GM23338 (cell line): ENCODE measurements around the gene ERC1. TPM values are rescaled to one million over a fixed set of nuclear protein-coding genes. Genes with fewer than 3 reads are reported as not detected.

Experiments
- ATAC-seq: fragments of 200-7000 bp; cut with Tn5 transposase; 3 replicates; pipeline ENCODE4 v1.9.1; 2020
- DNase-seq: peaks from one replicate; pipeline ENCODE4 v3.0.0-alpha.2; 2015; ENCODE audit warnings: low spot score
- H2AFZ ChIP-seq: fragments of 200-600 bp; sonication (generic); 2 replicates; pipeline ENCODE4 v1.8.0; 2016; ENCODE audit warnings: antibody characterized with exemption, mild to moderate bottlenecking, moderate library complexity
- H3F3A ChIP-seq: fragments of 200-600 bp; sonication (generic); replicated peaks from 2 replicates; pipeline ENCODE4 v1.8.0; 2017; ENCODE audit warnings: antibody characterized with exemption, mixed run types, low read depth
- H3K27ac ChIP-seq: fragments of 200-600 bp; sonication (generic); 2 replicates; pipeline ENCODE4 v1.6.1; 2016; ENCODE audit warnings: low read depth
- H3K27me3 ChIP-seq: fragments of 200-600 bp; sonication (generic); 2 replicates; pipeline ENCODE4 v1.8.0; 2016; ENCODE audit warnings: mild to moderate bottlenecking, mixed run types, moderate library complexity; ENCODE audit not compliant: insufficient read depth
- H3K36me3 ChIP-seq: fragments of 200-600 bp; sonication (generic); 2 replicates; pipeline ENCODE4 v1.8.0; 2016; ENCODE audit warnings: mild to moderate bottlenecking; ENCODE audit not compliant: insufficient read depth
- H3K4me1 ChIP-seq: fragments of 200-600 bp; sonication (generic); 2 replicates; pipeline ENCODE4 v1.8.0; 2016; ENCODE audit warnings: mild to moderate bottlenecking, moderate library complexity; ENCODE audit not compliant: insufficient read depth
- H3K4me2 ChIP-seq: fragments of 200-600 bp; sonication (generic); 2 replicates; pipeline ENCODE4 v1.7.1; 2017; ENCODE audit warnings: mixed run types
- H3K4me3 ChIP-seq: fragments of 200-600 bp; sonication (generic); 2 replicates; pipeline ENCODE4 v1.6.1; 2016; ENCODE audit warnings: mixed run types
- H3K79me2 ChIP-seq: fragments of 200-600 bp; sonication (generic); replicated peaks from 2 replicates; pipeline ENCODE4 v1.8.0; 2017; ENCODE audit warnings: mild to moderate bottlenecking; ENCODE audit not compliant: insufficient read depth
- H3K9me2 ChIP-seq: fragments of 200-600 bp; sonication (generic); 2 replicates; pipeline ENCODE4 v1.8.0; 2017; ENCODE audit not compliant: insufficient read depth
- H4K20me1 ChIP-seq: fragments of 200-600 bp; sonication (generic); replicated peaks from 2 replicates; pipeline ENCODE4 v1.8.0; 2017; ENCODE audit warnings: mild to moderate bottlenecking; ENCODE audit not compliant: insufficient read depth
- H3K27ac Mint-ChIP-seq: 2 replicates; pipeline ENCODE4 v1.8.0; 2020; ENCODE audit warnings: inconsistent platforms, mild to moderate bottlenecking, moderate library complexity, mixed read lengths
- H3K27me3 Mint-ChIP-seq: 3 replicates; pipeline ENCODE4 v1.8.0; 2022; ENCODE audit warnings: low read depth, mild to moderate bottlenecking, moderate library complexity, mixed read lengths, inconsistent platforms; ENCODE audit not compliant: insufficient read depth, poor library complexity
- H3K36me3 Mint-ChIP-seq: 3 replicates; pipeline ENCODE4 v1.8.0; 2021; ENCODE audit warnings: low read depth, mild to moderate bottlenecking, inconsistent platforms, moderate library complexity, mixed read lengths
- H3K4me1 Mint-ChIP-seq: 3 replicates; pipeline ENCODE4 v1.8.0; 2020; ENCODE audit warnings: mild to moderate bottlenecking, inconsistent platforms, mixed read lengths
- H3K4me3 Mint-ChIP-seq: 3 replicates; pipeline ENCODE4 v1.8.0; 2021; ENCODE audit warnings: moderate library complexity, mild to moderate bottlenecking, inconsistent platforms, mixed read lengths
- H3K9me3 Mint-ChIP-seq: 3 replicates; pipeline ENCODE4 v1.8.0; 2020; ENCODE audit warnings: moderate library complexity, mild to moderate bottlenecking, inconsistent platforms, mixed read lengths
- CTCF ChIP-seq, 2 experiments: fragments of 200-600 bp in 1 of 2; sonication (generic) in 1 of 2; conservative IDR thresholded peaks; 2 replicates each; pipeline versions ENCODE4 v1.5.1 to v1.6.1; 2016 to 2017; ENCODE audit warnings: antibody characterized with exemption in 2 of 2, low read depth in 2 of 2, mild to moderate bottlenecking in 2 of 2, moderate library complexity in 1 of 2
- EZH2phosphoT487 ChIP-seq: fragments of 200-600 bp; sonication (generic); IDR thresholded peaks from one replicate; pipeline ENCODE4 v1.8.1; 2018; ENCODE audit warnings: antibody characterized with exemption; ENCODE audit not compliant: unreplicated experiment
- REST ChIP-seq: IDR thresholded peaks from one replicate; pipeline ENCODE4 v1.6.1; 2018; ENCODE audit warnings: antibody characterized with exemption; ENCODE audit not compliant: unreplicated experiment
- ZNF114 ChIP-seq: fragments of 250-450 bp; sonication (Bioruptor Pico); IDR thresholded peaks from 2 replicates; pipeline ENCODE4 v1.5.0; 2020; ENCODE audit warnings: mild to moderate bottlenecking, moderate library complexity
- polyA plus RNA-seq: library from polyadenylated mRNA; unstranded; fragments of >200 nt; fragmentation: Nextera tagmentation; extraction: Ambion mirVana; gene quantifications from 2 replicates; pipeline ENCODE4 v1.2.1, GENCODE V29; 2016
- total RNA-seq: library from RNA; depleted of rRNA; stranded (reverse); fragments of >200 nt; shearing (Covaris generic); gene quantifications from 2 replicates; pipeline ENCODE4 v1.2.3, GENCODE V29; 2014

Gene ERC1
- total and polyA plus RNA-seq, 2 experiments from 2014 or later, result 28.1 to 35.3 TPM

- no peak overlapping the region for H3K27ac ChIP-seq
- no peaks in the 10 kb centered on the region for H3K9me3 Mint-ChIP-seq
- no peaks in the 10 kb centered on the region for H3K79me2 ChIP-seq
- peaks cover 15% of the 10 kb centered on the region; the same call in 2 of the 3 replicates for H3K36me3 Mint-ChIP-seq
- no peak for DNase-seq
- H3K27ac Mint-ChIP-seq, result no peak overlapping the region
- H3K4me3 ChIP-seq, result no peak overlapping the region
- H2AFZ ChIP-seq, result no peak overlapping the region
- no peaks in the 10 kb centered on the region for H4K20me1 ChIP-seq
- no peaks in the 10 kb centered on the region for H3K27me3 Mint-ChIP-seq
- TF ChIP-seq EZH2phosphoT487, result no peak
- TF ChIP-seq CTCF (conservative IDR thresholded peaks at IDR 0.05; ENCODE audit: low read depth in 2 of 2), result no peak
- no peak for TF ChIP-seq ZNF114 (CRISPR knock-in tag)
- no peaks in the 10 kb centered on the region for H3K4me1 ChIP-seq
- no peaks in the 10 kb centered on the region for H3K27me3 ChIP-seq
- no peak overlapping the region for H3K4me2 ChIP-seq
- H3F3A ChIP-seq, result no peaks in the 10 kb centered on the region
- peaks cover 4% of the 10 kb centered on the region; the same call in 1 of the 2 replicates for H3K36me3 ChIP-seq
- no peaks in the 10 kb centered on the region for H3K9me2 ChIP-seq
- no peak for ATAC-seq
- H3K4me3 Mint-ChIP-seq, result no peak overlapping the region
- H3K4me1 Mint-ChIP-seq, result peaks cover 10% of the 10 kb centered on the region
Observed at GRCh38 chr12:1182069-1182468, 191.0 kb downstream of the ERC1 start.

- Histone ChIP-seq H3K27ac (no peak overlapping the region), H3K27me3 (no peaks in the 10 kb centered on the region), H3K9me2 (no peaks in the 10 kb centered on the region), H3F3A (no peaks in the 10 kb centered on the region), H3K79me2 (no peaks in the 10 kb centered on the region), H3K4me1 (no peaks in the 10 kb centered on the region), H3K4me2 (no peak overlapping the region), H3K4me3 (no peak overlapping the region), H3K36me3 (peaks cover 4% of the 10 kb centered on the region; the same call in 1 of the 2 replicates), H4K20me1 (no peaks in the 10 kb centered on the region), H2AFZ (no peak overlapping the region)
- Mint-ChIP-seq H3K36me3 (peaks cover 15% of the 10 kb centered on the region; the same call in 2 of the 3 replicates), H3K27me3 (no peaks in the 10 kb centered on the region), H3K9me3 (no peaks in the 10 kb centered on the region), H3K27ac (no peak overlapping the region), H3K4me3 (no peak overlapping the region), H3K4me1 (peaks cover 10% of the 10 kb centered on the region)
- no peak for TF ChIP-seq REST
- ATAC-seq (no peak), DNase-seq (no peak)
Observed at GRCh38 chr12:1184402-1184801, 193.4 kb downstream of the ERC1 start.
